GM12864 (cell line): ENCODE measurements around the gene OR13H1.

Experiments
- DNase-seq: peaks from one replicate; pipeline ENCODE4 v3.0.0-alpha.2; 2011; ENCODE audit warnings: low read depth
- H3K4me3 ChIP-seq: 2 replicates; pipeline ENCODE4 v1.5.1; 2011; ENCODE audit warnings: mild to moderate bottlenecking, low read depth, low read length, control low read depth
- TF ChIP-seq, protein P1 (sequence below): IDR thresholded peaks from 2 replicates; pipeline ENCODE4 v1.5.1; 2011; ENCODE audit warnings: low read depth, mild to moderate bottlenecking, moderate library complexity, low read length, control low read depth, inconsistent platforms; ENCODE audit errors: missing control alignments

Gene OR13H1

DNA sequence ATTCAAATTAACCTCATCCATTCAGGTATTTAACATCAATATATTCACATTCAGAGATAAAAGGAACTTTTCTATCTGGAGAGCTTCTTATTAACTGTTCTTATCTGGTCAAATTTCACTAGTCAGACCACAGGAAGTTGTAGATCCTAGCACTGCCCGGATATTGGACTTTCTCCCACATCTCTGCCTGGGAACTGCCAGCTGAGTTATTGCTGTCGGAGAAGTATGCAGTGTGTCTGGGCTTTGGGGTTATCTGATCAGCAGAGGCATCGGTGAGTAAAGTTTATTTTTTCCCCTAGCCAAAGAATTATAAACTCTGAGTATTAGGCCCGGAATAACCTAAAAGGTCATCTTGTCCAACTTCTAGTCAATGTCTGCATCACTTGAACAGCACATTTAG, 45.1 kb downstream of the OR13H1 start:
- H3K4me3 ChIP-seq, result no peak overlapping the region
- TF ChIP-seq, protein P1, sequence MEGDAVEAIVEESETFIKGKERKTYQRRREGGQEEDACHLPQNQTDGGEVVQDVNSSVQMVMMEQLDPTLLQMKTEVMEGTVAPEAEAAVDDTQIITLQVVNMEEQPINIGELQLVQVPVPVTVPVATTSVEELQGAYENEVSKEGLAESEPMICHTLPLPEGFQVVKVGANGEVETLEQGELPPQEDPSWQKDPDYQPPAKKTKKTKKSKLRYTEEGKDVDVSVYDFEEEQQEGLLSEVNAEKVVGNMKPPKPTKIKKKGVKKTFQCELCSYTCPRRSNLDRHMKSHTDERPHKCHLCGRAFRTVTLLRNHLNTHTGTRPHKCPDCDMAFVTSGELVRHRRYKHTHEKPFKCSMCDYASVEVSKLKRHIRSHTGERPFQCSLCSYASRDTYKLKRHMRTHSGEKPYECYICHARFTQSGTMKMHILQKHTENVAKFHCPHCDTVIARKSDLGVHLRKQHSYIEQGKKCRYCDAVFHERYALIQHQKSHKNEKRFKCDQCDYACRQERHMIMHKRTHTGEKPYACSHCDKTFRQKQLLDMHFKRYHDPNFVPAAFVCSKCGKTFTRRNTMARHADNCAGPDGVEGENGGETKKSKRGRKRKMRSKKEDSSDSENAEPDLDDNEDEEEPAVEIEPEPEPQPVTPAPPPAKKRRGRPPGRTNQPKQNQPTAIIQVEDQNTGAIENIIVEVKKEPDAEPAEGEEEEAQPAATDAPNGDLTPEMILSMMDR, result no peak
- DNase-seq, result no peak
